IPS DF 4.7 (cell line): ENCODE results near the gene MLEC.
"Not testable (repeated sequence)": the region's sequence is repeated elsewhere in the genome, so short reads cannot be mapped to it uniquely, and the experiment has no call there.

Experiments used
- DNase-seq: peaks from one replicate; pipeline ENCODE4 v3.0.0-alpha.2; 2013; ENCODE audit warnings: low spot score; ENCODE audit errors: extremely low read depth

The MLEC gene

GRCh38 chr12:120662879-120663278, 24.1 kb upstream of the MLEC start:
- no peak for DNase-seq

DNA sequence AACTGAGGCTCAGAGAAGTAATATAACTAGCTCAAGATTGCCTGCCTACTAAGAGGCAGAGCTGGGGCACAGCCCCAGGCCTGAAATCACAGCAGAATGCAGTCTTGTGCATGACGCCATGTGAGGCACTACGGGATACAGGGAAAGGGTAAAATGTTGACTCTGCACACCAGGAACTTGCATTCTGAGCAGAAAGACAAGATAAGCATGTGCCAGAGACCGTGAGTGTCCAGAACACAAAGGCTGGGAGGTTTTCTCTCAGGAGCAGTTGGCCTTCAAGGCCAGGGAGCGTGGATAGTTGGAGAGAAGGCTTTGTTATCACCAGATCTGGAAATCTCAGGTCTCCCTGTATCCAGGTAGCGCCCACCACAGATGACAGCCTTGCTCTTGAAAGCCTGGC, 23.2 kb upstream of the MLEC start:
- no peak for DNase-seq

- no peak for DNase-seq
These were observed 20.2 kb upstream of the MLEC start for GRCh38 chr12:120666571-120667390.

DNA sequence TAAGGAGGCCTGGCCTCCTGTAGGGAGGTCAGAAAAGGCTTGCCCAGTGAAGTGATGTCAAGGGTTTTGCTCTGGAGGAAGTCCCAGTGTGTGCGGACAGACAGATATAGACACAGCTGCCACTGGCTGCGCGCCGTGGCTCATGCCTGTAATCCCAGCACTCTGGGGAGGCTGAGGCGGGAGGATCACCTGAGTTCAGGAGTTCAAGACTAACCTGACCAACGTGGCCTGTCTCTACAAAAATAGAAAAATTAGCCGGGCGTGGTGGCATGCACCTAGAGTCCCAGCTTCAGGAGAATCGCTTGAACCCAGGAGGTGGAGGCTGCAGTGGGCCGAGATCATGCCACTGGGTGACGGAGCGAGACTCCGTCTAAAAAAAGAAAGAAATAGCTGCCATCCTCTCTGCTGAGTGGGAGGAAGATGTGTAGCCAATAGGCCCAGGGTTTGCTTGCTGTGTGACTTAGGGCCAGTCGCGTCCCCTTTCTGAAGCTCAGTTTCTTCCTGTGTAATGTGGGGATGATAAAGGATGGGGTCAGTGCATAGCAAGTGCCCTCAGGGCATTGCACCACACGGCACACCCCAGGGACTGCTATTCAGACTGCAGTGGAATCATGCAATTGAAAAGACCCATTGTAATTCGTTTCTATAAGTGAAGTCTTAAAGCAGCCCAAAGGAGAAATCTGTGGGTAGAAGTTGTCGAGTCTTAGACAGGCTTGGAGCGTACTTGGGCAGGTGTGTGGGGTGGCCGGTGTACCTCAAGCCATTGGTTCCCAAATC, 18.7 kb upstream of the MLEC start:
- no peak for DNase-seq

GRCh38 chr12:120668868-120669840, 17.8 kb upstream of the MLEC start:
- no peak for DNase-seq

- not testable (repeated sequence) for DNase-seq
These were observed 16.7 kb upstream of the MLEC start for GRCh38 chr12:120670237-120670636.

- no peak for DNase-seq
These were observed 16.3 kb upstream of the MLEC start for GRCh38 chr12:120670667-120671066.

DNA sequence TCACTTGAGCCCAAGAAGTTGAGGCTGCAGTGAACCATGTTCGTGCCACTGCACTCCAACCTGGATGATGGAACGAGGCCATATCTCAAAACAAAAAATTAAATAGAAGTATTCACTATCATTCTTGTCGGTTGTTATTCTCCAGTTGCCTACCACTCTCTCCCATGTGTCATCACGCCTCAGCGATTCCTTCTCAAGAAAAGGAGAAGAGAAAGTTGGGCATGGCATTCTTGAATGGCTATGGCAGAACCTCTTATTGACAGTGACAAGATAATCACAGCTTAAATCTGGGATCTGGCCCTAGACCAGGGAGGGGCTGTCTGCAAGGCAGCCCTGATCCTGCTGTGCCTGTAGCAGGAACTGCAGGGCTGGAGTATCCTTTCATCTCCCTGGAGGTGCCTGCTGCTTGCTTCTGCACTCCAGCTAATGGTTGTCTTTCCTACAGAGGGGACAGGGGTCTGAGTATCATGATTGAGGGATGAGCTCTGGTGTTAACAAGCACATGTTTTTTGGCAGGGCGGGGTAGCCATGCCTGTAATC, 12.8 kb upstream of the MLEC start:
- no peak for DNase-seq

GRCh38 chr12:120677765-120678473, 9.0 kb upstream of the MLEC start:
- DNase-seq: no peak

DNA sequence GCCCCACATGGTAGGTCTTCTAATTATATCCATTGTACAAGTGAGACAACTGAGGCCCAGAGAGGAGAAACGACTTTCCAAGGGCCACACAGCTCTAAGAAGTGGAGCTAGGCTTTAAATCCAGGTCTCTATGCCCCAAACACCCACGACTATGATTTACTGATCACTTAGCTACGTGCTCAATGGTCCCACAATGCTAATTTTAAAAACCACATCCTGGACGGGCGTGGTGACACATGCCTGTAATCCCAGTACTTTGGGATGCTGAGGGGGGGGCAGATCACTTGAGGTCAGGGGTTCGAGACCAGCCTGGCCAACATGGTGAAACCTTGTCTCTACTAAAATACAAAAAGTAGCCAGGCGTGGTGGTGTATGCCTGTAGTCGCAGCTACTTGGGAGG, 8.4 kb upstream of the MLEC start:
- no peak for DNase-seq

DNA sequence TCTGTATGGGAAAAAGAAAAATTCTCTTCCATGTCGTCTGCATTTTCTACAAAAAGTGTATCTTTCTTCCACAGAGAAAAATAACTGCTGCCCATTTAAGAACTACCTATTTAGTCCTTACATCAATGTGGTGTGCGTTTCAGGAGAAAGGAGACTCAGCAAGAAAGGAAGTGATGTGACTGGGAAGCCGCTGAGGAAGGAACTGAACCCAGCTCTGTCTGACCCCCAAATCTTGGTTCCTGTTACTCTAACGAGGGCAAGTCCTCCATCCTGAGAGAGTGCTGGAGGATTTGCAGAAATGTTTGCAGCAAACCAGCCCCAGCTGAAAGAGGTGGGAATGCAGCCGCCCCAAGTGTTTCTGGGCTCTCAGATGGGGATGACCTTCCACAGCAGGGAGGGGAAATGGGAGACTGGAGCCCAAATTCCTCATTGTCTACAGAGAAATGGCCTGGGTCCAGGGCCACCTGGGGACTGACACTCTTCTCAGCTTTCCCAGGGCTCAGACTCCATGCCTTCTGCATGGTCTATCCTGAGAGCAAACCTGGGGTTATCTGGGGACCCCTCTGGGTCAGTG, 6.7 kb upstream of the MLEC start:
- DNase-seq: no peak

DNA sequence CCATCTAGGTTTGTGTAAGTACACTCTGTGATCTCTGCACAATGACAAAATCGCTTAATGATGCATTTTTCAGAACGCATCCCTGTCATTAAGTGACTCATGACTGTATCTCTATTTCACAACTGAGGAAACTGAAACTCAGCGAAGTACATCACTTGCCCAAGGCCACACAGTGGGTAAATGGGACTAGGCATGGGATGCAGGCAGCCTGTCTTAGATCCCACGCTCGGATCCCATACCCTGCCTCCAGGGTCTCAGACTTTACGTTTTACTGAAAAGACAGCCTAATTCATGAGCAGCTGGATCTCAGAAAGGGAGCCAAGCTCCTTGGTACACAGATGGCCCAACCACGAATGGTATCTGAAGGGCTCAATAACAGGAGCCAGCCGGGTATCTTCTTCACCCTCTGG, 2.4 kb upstream of the MLEC start:
- no peak for DNase-seq

GRCh38 chr12:120685522-120685921, 1.4 kb upstream of the MLEC start:
- no peak for DNase-seq

DNA sequence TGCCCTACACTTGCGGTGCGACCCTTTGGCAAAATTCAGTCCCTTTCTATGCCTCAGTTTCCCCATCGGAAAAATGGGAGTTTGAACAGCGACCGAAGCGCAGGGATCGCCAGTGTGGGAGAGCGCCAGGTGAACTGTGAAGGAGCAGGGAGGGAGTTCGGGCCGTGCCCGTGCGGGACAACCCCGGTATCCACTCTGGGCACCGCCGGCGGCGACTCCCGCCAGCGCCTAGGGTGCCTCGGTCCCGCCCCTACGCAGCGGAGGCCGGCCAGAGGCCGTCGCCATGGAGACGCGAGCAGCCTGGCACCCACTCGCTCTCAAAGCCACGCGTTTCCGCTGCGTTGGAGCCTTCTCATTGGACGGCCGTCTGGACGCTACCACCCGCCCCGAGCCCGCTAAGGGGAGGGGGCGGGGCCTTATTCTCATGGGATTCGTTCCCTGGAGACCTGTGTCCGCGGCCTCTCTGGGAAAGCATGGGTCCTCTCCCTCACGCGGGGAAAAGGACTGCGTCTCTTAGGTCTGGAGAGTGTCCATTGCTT, 729 bp upstream of the MLEC start:
- peak; percentile 92 for DNase-seq

GRCh38 chr12:120687578-120688289, 785 bp downstream of the MLEC start:
- DNase-seq: no peak

- no peak for DNase-seq
These were observed 1.6 kb downstream of the MLEC start for GRCh38 chr12:120688527-120689071.

DNA sequence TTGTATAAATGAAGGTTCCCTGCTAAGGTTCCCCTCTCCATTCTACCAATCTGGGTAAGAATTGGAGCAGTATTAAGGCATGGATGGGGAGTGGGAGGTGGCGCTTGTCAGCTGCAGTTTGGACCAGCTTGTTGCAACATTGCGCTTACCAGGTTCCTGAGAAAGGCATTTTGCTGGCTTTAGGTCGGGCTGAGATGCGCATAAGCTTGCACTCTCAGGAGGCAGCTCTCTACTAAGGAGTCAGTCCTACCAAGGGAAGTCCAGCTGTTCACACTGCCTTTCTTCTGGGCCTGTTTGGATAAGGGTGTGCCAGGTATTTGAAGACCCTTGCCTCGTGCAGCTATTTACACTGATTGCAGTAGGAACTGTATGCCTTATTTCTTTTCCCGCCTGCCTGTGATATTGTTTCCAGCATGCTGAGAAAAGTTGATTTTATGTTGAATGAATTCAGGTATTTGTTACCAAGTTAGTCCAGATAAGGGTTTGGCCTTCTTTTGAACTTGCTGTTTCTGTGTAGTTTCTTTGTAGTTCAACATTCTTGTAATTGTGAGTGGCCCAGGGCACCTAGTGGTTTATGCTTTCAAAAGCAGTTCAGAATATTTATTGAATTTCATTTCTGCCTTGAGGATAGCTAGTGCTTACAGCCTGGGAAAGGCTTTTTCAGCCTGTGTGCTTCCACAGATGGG, 2.6 kb downstream of the MLEC start:
- no peak for DNase-seq

DNA sequence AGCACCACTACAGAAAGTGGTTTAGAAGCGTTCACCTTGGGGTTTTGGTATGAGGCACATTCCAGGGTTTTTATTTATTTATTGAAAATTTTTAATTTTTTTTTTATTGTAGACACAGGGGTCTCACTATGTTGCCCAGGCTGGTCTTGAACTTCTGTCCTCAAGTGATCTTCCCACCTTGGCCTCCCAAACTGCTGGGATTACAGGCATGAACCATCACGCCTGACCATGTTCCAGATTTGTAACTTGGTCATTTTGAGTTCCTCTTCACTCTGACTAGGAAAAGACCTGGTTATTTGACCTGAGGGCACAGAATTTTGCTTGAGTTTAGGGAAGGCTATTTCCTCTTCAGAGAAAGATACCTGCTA, 3.1 kb downstream of the MLEC start:
- no peak for DNase-seq

GRCh38 chr12:120690978-120691377, 4.0 kb downstream of the MLEC start:
- no peak for DNase-seq
